Fibroblast of the conjunctiva (primary cell): ENCODE measurements around the gene SALL4.
"Not testable (repeated sequence)": the region's sequence is repeated elsewhere in the genome, so short reads cannot be mapped to it uniquely, and the experiment has no call there.

Source experiments
- DNase-seq: peaks from one replicate; pipeline ENCODE4 v3.0.0-alpha.2; 2010; ENCODE audit warnings: low read depth

SALL4 gene

GRCh38 chr20:51801823-51802123, 548 bp downstream of the SALL4 start:
- no peak for DNase-seq

GRCh38 chr20:51801122-51801822, 1.0 kb downstream of the SALL4 start:
- DNase-seq = no peak

GRCh38 chr20:51800872-51801121, 1.5 kb downstream of the SALL4 start:
- DNase-seq = no peak

- DNase-seq = peak; percentile 12
Observed at GRCh38 chr20:51800060-51800871, 2.1 kb downstream of the SALL4 start.

GRCh38 chr20:51799401-51799860, 2.9 kb downstream of the SALL4 start:
- no peak for DNase-seq

- no peak for DNase-seq
Observed at GRCh38 chr20:51797357-51798025, 4.8 kb downstream of the SALL4 start.

- DNase-seq = no peak
Observed at GRCh38 chr20:51796340-51796739, 6.0 kb downstream of the SALL4 start.

- no peak for DNase-seq
Observed at GRCh38 chr20:51792960-51793359, 9.4 kb downstream of the SALL4 start.

- DNase-seq = no peak
Observed at GRCh38 chr20:51791626-51792025, 10.7 kb downstream of the SALL4 start.

- DNase-seq = no peak
Observed at GRCh38 chr20:51790256-51790655, 12.1 kb downstream of the SALL4 start.

GRCh38 chr20:51789434-51789833, 12.9 kb downstream of the SALL4 start:
- DNase-seq = no peak

GRCh38 chr20:51788822-51789221, 13.5 kb downstream of the SALL4 start:
- no peak for DNase-seq

- no peak for DNase-seq
Observed at GRCh38 chr20:51784299-51784698, 18.0 kb downstream of the SALL4 start.

GRCh38 chr20:51778229-51778759, 24.0 kb downstream of the SALL4 start:
- DNase-seq = not testable (repeated sequence)

- no peak for DNase-seq
Observed at GRCh38 chr20:51775241-51775640, 27.1 kb downstream of the SALL4 start.

- no peak for DNase-seq
Observed at GRCh38 chr20:51772236-51772635, 30.1 kb downstream of the SALL4 start.

- no peak for DNase-seq
Observed at GRCh38 chr20:51769976-51770615, 32.2 kb downstream of the SALL4 start.

GRCh38 chr20:51768759-51769517, 33.4 kb downstream of the SALL4 start:
- no peak for DNase-seq

GRCh38 chr20:51767867-51768758, 34.2 kb downstream of the SALL4 start, which contains the start of gene ATP9A:
ATP9A (minus strand) TSS chr20:51768390; CDS start chr20:51768369, 21 bp downstream.
- DNase-seq = no peak

- no peak for DNase-seq
Observed at GRCh38 chr20:51766994-51767866, 35.1 kb downstream of the SALL4 start.
